Fibroblast of pulmonary artery (primary cell): ENCODE results near the gene IRF8.

Experiments
- DNase-seq: peaks from one replicate; pipeline ENCODE4 v3.0.0-alpha.2; 2010; ENCODE audit warnings: low read depth
- H3K4me3 ChIP-seq: replicated peaks from 2 replicates; pipeline ENCODE4 v1.5.1; 2011; ENCODE audit warnings: low read depth, mild to moderate bottlenecking, control low read depth, low read length, moderate library complexity
- TF ChIP-seq, protein P1 (sequence below): IDR thresholded peaks from 2 replicates; pipeline ENCODE4 v1.5.1; 2011; ENCODE audit warnings: mild to moderate bottlenecking, control low read depth, low read length, inconsistent platforms; ENCODE audit errors: missing control alignments

The IRF8 gene

GRCh38 chr16:85968041-85968920, 69.3 kb downstream of the IRF8 start:
- TF ChIP-seq, protein P1, sequence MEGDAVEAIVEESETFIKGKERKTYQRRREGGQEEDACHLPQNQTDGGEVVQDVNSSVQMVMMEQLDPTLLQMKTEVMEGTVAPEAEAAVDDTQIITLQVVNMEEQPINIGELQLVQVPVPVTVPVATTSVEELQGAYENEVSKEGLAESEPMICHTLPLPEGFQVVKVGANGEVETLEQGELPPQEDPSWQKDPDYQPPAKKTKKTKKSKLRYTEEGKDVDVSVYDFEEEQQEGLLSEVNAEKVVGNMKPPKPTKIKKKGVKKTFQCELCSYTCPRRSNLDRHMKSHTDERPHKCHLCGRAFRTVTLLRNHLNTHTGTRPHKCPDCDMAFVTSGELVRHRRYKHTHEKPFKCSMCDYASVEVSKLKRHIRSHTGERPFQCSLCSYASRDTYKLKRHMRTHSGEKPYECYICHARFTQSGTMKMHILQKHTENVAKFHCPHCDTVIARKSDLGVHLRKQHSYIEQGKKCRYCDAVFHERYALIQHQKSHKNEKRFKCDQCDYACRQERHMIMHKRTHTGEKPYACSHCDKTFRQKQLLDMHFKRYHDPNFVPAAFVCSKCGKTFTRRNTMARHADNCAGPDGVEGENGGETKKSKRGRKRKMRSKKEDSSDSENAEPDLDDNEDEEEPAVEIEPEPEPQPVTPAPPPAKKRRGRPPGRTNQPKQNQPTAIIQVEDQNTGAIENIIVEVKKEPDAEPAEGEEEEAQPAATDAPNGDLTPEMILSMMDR = no peak
- no peak for DNase-seq
- no peak overlapping the region for H3K4me3 ChIP-seq

- TF ChIP-seq, protein P1 = no peak
- DNase-seq = peak; percentile 32
Measured at GRCh38 chr16:85969159-85969558, 70.2 kb downstream of the IRF8 start.

GRCh38 chr16:85969591-85969990, 70.6 kb downstream of the IRF8 start:
- no peak overlapping the region for H3K4me3 ChIP-seq
- TF ChIP-seq, protein P1 = no peak
- DNase-seq = no peak

More at GRCh38 chr16:85969159-85969558, 70.2 kb downstream of the IRF8 start:
- no peak overlapping the region for H3K4me3 ChIP-seq

DNA sequence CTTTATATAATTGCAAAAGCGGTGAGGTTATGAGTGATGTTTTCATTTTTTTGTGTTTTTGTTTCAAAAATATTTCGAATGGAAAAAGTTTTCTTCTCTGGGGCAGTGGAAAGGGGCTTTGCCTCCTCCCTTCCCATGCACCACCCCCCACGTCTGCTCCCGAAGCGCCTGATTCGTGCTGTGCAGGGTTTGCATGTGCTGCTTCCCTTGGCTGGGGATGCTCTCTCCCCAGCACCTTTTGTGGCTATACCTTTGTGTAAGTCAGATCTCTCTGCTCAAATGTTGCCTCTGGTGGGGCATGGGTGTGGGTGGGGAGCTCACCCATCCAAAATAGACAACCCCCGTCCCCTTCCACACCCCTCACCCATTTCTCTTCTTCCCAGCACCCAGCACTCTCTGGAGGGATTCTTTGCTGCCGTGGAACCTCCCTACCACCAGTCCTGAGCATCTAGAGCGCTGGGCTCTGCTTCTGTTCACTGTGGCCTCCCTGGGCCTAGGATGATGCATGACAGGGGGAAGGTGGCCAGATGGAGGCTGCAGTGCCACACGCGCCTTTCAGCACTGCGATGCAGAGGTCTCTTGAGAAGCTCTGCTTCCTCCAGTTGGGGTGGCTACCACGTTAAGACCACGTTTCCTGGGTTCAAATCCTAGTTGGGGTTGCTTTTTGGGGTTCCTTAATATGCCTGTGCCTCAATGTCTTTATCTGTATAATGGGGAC, 71.2 kb downstream of the IRF8 start:
- H3K4me3 ChIP-seq = no peak overlapping the region
- DNase-seq = no peak
- TF ChIP-seq, protein P1 = no peak

- H3K4me3 ChIP-seq = no peak overlapping the region
- DNase-seq = no peak
- TF ChIP-seq, protein P1 = no peak
Measured at GRCh38 chr16:85970738-85971137, 71.8 kb downstream of the IRF8 start.
